A549 (cell line): ENCODE data around the gene PTMS. TPM values are rescaled to one million over a fixed set of nuclear protein-coding genes. Genes with fewer than 3 reads are reported as not detected.

Source experiments
- ATAC-seq, 2 experiments: fragments of 200-7000 bp in 1 of 2; fragments of >200 bp in 1 of 2; cut with Nextera tagmentation in 1 of 2; cut with Tn5 transposase in 1 of 2; 3 replicates each; pipeline versions ENCODE4 v1.8.0 to v1.9.1; 2018 to 2020; ENCODE audit warnings: mild to moderate bottlenecking in 1 of 2, moderate library complexity in 1 of 2
- CTCF ChIA-PET: fragments of 300-600 bp; sonication (Branson Sonifier 250); formaldehyde crosslinking; extraction: SDS; loops from one replicate; lab custom pipeline; 2021; ENCODE audit warnings: antibody characterized with exemption, inconsistent platforms; lab: Yijun Ruan, JAX
- POLR2A ChIA-PET: fragments of 350-600 bp; formaldehyde crosslinking; extraction: SDS; loops from one replicate; lab custom pipeline; 2021; ENCODE audit warnings: antibody characterized with exemption, inconsistent platforms; lab: Yijun Ruan, JAX
- DNase-seq, 2 experiments: peaks; one replicate each; pipeline versions ENCODE4 v3.0.0 to v3.0.0-alpha.2; 2011 to 2016; ENCODE audit warnings: low read depth in 1 of 2, low spot score in 1 of 2
- FAIRE-seq: peaks from 2 replicates; lab custom pipeline; 2011; peaks lifted over from hg19 to GRCh38; lab: Jason Lieb, UNC
- H3K27ac ChIP-seq, 2 experiments: fragments of >200 bp; sonication (Bioruptor Twin); formaldehyde crosslinking; 3 replicates each; pipeline ENCODE4 v1.5.1; 2016 to 2017
- H3K4me1 ChIP-seq: fragments of >200 bp; sonication (Bioruptor Twin); formaldehyde crosslinking; 3 replicates; pipeline ENCODE4 v1.6.1; 2016
- H3K4me2 ChIP-seq: fragments of >200 bp; sonication (Bioruptor Twin); formaldehyde crosslinking; 3 replicates; pipeline ENCODE4 v1.6.1; 2016
- H3K4me3 ChIP-seq: fragments of >200 bp; sonication (Bioruptor Twin); formaldehyde crosslinking; 3 replicates; pipeline ENCODE4 v1.5.1; 2016
- H3K9me3 ChIP-seq: fragments of >200 bp; sonication (Bioruptor Twin); formaldehyde crosslinking; 3 replicates; pipeline ENCODE4 v1.6.1; 2016
- CBX8 ChIP-seq: fragments of 200-600 bp; sonication (generic); IDR thresholded peaks from 2 replicates; pipeline ENCODE4 v1.6.1; 2016
- CEBPB ChIP-seq, 2 experiments: fragments of >200 bp in 1 of 2; sonication (Bioruptor Twin) in 1 of 2; formaldehyde crosslinking in 1 of 2; IDR thresholded peaks; 2 replicates each; pipeline ENCODE4 v1.6.1; 2012 to 2016
- EP300 ChIP-seq, 2 experiments: fragments of >200 bp; sonication (Bioruptor Twin); formaldehyde crosslinking; IDR thresholded peaks; 2 replicates in 1 of 2; 3 replicates in 1 of 2; pipeline ENCODE4 v1.6.1; 2016 to 2017
- FOSL2 ChIP-seq, 2 experiments: fragments of 450-650 bp in 1 of 2; fragments of >200 bp in 1 of 2; sonication (Bioruptor Twin) in 1 of 2; formaldehyde crosslinking; IDR thresholded peaks; 2 replicates each; pipeline versions ENCODE4 v1.5.0 to v1.6.1; 2016 to 2020; ENCODE audit warnings: mild to moderate bottlenecking in 1 of 2, moderate library complexity in 1 of 2
- GATA3 ChIP-seq: IDR thresholded peaks from 2 replicates; pipeline ENCODE4 v1.6.1; 2012; ENCODE audit warnings: borderline replicate concordance
- KDM5A ChIP-seq: fragments of 200-600 bp; sonication (generic); IDR thresholded peaks from 2 replicates; pipeline ENCODE4 v1.6.1; 2016; ENCODE audit warnings: antibody characterized with exemption, mild to moderate bottlenecking
- MAFK ChIP-seq: fragments of 450-650 bp; IDR thresholded peaks from 2 replicates; pipeline ENCODE4 v1.6.1; 2014; ENCODE audit not compliant: partially characterized antibody
- MYC ChIP-seq: IDR thresholded peaks from 2 replicates; pipeline ENCODE4 v1.6.1; 2012; ENCODE audit warnings: mild to moderate bottlenecking, inconsistent platforms, low read length, improper control_type of control experiment, borderline replicate concordance
- PHF8 ChIP-seq: fragments of 200-600 bp; sonication (generic); IDR thresholded peaks from 2 replicates; pipeline ENCODE4 v1.6.1; 2016; ENCODE audit warnings: low read depth, mild to moderate bottlenecking, antibody characterized with exemption, moderate library complexity, borderline replicate concordance
- POLR2A ChIP-seq: IDR thresholded peaks from 2 replicates; pipeline ENCODE4 v1.6.1; 2012; ENCODE audit warnings: mild to moderate bottlenecking, low read length
- RFX5 ChIP-seq: fragments of 450-650 bp; IDR thresholded peaks from 2 replicates; pipeline ENCODE4 v1.7.1; 2014; ENCODE audit warnings: antibody characterized with exemption, mild to moderate bottlenecking, moderate library complexity
- RNF2 ChIP-seq: fragments of 200-600 bp; sonication (generic); IDR thresholded peaks from 2 replicates; pipeline ENCODE4 v1.6.1; 2016; ENCODE audit warnings: low read depth, mild to moderate bottlenecking, antibody characterized with exemption, moderate library complexity, borderline replicate concordance
- WGBS: methylation state at CpG from one replicate; pipeline ENCODE4 v1.1.6; 2017; ENCODE audit errors: missing lambda C conversion rate; 5-methylcytosine and 5-hydroxymethylcytosine counted together
- polyA plus RNA-seq, 4 experiments: library from polyadenylated mRNA; depleted of rRNA in 3 of 4; stranded (reverse); fragments of >200 nt; fragmentation: RNase III in 1 of 4; extraction: RNeasy Plus Mini Kit Qiagen cat#74134 plus additional on column Dnase treatment in 1 of 4; gene quantifications; 2 replicates in 3 of 4; 3 replicates in 1 of 4; pipeline ENCODE4 v1.2.3, GENCODE V29; 2011 to 2017
- TF ChIP-seq, protein P1 (sequence below): IDR thresholded peaks from 2 replicates; pipeline ENCODE4 v1.6.1; 2012
- TF ChIP-seq, protein P2 (sequence below): fragments of >200 bp; sonication (Bioruptor Twin); formaldehyde crosslinking; IDR thresholded peaks from 3 replicates; pipeline ENCODE4 v1.5.1; 2016
- TF ChIP-seq, protein P3 (sequence below): fragments of >200 bp; sonication (Bioruptor Twin); formaldehyde crosslinking; IDR thresholded peaks from 3 replicates; pipeline ENCODE4 v1.6.1; 2016
- TF ChIP-seq, protein P4 (sequence below): fragments of >200 bp; sonication (Bioruptor Twin); formaldehyde crosslinking; IDR thresholded peaks from 2 replicates; pipeline ENCODE4 v1.6.1; 2016

Gene PTMS
- polyA plus RNA-seq, 2 of the 4 experiments (the other 2 are of a cell fraction), result 391 to 1,195 TPM

DNA sequence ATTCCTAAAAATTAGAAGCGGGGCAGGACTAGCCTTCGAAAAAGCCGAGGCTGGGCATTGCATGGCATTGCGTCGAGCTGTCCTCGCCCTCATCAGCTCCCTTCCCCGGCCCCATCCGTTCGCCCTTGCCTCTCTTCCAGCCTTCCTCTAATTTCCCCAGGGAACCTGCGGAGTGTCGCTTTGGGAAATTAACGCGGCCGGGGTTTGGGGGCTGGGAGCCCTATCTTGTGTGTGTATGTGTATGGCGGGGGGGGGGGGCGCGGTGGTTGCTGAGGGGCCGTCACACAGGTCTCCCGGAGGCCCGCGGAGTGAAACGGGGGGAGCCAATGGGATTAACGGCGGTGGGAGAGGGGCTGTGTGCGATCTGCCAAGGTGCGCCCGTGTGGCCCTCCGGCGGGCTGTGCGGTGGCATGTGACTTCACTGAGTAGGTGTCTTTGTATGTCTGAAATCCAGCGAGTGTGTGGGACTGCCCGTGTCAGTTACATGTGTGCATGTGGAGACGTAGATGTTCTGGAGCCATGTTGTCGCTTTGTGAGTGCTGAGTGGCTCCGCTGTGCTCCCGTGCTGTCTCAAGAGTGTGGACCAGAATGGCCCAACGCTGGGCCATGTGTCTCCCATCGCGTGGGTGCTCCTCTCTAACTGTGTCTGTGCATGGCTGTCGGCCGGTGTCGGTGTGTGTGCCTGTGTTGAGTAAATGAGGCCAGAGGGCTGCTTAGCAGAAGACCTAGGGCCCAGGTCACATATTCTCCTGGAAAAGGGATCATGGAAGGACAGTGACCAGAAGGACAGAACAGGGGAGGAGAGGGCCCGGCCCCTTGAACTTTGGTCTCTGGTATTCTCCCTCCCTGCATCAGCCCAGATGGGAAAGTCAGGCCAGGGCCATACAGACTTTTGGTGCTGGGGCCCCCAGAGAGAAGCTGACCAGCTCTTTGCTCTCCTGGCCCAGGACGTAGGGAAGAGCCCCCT is 1.5 kb downstream of the PTMS start:
- Histone ChIP-seq H3K4me2 (peak overlapping the region; percentile 86), H3K9me3 (no peaks in the 10 kb centered on the region), H3K4me1 (peaks cover 69% of the 10 kb centered on the region), H3K27ac (peak overlapping the region; percentile 94 to 99), H3K4me3 (peak overlapping the region; percentile 97)
- DNase-seq (no peak), ATAC-seq (no peak), FAIRE-seq (no peak)
- 6% methylated on average over 35 of the region's 44 CpGs for WGBS
- CTCF ChIA-PET, result interaction anchor here (0.6 to 26.0 kb wide), 24 partner anchors 7 to 194 kb away, joined by 3 to 670 read pairs (median 6); partner anchors contain the start of genes CD4, CDCA3, COPS7A and MLF2
- TF ChIP-seq, protein P1, sequence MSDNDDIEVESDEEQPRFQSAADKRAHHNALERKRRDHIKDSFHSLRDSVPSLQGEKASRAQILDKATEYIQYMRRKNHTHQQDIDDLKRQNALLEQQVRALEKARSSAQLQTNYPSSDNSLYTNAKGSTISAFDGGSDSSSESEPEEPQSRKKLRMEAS, result peak; percentile 54; the same call in 1 of the 2 replicates
- TF ChIP-seq MAFK, result no peak
- POLR2A ChIA-PET, result interaction anchor here (0.6 to 5.1 kb wide), 11 partner anchors 7 to 140 kb away, joined by 3 to 118 read pairs (median 13); partner anchors contain the start of genes CDCA3, COPS7A, MLF2 and TPI1

DNA sequence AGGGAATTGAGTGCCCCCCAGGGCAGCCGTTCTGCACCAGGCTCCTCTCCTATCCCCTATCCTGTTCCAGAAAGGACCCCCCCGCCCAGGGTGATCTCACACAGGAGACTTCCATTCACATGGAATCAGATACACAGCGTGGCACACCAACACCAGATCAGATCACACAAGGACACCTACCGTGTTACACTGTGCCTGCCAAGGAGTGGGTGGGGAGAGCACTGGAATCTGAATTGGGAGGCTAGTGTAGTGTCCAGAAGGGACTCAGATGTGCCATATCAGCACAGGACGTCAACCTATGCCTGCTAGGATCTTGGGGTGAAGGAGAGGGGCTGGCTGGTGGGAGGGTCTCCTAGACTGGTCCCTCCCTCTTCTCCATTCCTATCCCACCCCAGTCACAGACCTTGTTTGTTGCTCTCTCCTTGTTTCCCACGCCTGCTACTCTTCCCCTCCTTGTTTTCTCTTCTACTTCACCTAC is 2.3 kb downstream of the PTMS start:
- no peak for DNase-seq
- Histone ChIP-seq H3K4me2 (peak overlapping the region; percentile 86), H3K4me1 (peaks cover 60% of the 10 kb centered on the region), H3K4me3 (peak overlapping the region; percentile 97), H3K9me3 (no peaks in the 10 kb centered on the region), H3K27ac (peak overlapping the region; percentile 94 to 99; a peak in 5 of 6 replicates)
- WGBS, result 37% methylated on average over 6 of the region's 6 CpGs
- ChIA-PET CTCF (interaction anchor here (1.1 to 26.0 kb wide), 6 partner anchors 11 to 74 kb away, joined by 3 to 670 read pairs (median 47); partner anchors contain the start of genes CD4 and MLF2), POLR2A (interaction anchor here (5.1 kb wide), 1 partner anchor 15 kb away, joined by 118 read pairs; the partner anchor contains the start of gene MLF2)
- TF ChIP-seq, protein P2, sequence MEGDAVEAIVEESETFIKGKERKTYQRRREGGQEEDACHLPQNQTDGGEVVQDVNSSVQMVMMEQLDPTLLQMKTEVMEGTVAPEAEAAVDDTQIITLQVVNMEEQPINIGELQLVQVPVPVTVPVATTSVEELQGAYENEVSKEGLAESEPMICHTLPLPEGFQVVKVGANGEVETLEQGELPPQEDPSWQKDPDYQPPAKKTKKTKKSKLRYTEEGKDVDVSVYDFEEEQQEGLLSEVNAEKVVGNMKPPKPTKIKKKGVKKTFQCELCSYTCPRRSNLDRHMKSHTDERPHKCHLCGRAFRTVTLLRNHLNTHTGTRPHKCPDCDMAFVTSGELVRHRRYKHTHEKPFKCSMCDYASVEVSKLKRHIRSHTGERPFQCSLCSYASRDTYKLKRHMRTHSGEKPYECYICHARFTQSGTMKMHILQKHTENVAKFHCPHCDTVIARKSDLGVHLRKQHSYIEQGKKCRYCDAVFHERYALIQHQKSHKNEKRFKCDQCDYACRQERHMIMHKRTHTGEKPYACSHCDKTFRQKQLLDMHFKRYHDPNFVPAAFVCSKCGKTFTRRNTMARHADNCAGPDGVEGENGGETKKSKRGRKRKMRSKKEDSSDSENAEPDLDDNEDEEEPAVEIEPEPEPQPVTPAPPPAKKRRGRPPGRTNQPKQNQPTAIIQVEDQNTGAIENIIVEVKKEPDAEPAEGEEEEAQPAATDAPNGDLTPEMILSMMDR, result no peak
- TF ChIP-seq, protein P3, sequence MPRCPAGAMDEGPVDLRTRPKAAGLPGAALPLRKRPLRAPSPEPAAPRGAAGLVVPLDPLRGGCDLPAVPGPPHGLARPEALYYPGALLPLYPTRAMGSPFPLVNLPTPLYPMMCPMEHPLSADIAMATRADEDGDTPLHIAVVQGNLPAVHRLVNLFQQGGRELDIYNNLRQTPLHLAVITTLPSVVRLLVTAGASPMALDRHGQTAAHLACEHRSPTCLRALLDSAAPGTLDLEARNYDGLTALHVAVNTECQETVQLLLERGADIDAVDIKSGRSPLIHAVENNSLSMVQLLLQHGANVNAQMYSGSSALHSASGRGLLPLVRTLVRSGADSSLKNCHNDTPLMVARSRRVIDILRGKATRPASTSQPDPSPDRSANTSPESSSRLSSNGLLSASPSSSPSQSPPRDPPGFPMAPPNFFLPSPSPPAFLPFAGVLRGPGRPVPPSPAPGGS, result no peak
- TF ChIP-seq CBX8 (no peak), EP300 (IDR thresholded peaks at IDR 0.05) (no peak), PHF8 (no peak)
- ATAC-seq, result no peak
- FAIRE-seq, result no peak

DNA sequence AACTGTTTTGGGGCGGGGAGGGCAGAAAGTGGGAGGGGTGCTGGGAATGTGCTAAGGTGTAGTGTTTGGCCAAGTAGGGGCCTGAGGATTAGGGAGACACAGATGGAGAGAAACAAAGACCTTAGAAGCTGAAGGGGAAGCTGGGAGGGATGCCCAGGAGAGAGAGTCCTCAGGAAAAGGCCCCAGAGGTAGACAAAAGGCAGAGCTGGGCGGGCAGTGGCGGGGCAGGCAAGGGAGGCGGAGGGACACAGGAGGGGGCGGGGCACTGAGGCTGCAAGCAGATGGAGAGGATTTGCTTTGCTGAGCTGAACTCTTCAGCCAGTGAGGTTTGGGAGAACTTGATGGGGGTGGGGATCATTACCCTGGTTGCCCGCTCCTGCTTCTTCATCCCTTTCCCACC is 2.8 kb downstream of the PTMS start:
- peaks cover 55% of the 10 kb centered on the region for H3K4me1 ChIP-seq
- H3K4me3 ChIP-seq, result peak overlapping the region; percentile 97; the same call in 2 of the 3 replicates
- no peaks in the 10 kb centered on the region for H3K9me3 ChIP-seq
- H3K27ac ChIP-seq, result peak overlapping the region; percentile 94 to 99; a peak in 3 of 6 replicates
- FAIRE-seq, result no peak
- no peak for TF ChIP-seq RFX5
- TF ChIP-seq POLR2A, result no peak
- TF ChIP-seq CEBPB (IDR thresholded peaks at IDR 0.05), result no peak
- no peak for TF ChIP-seq RNF2
- TF ChIP-seq FOSL2 (IDR thresholded peaks at IDR 0.05), result no peak
- no peak for TF ChIP-seq FOSL2 (CRISPR knock-in tag; IDR thresholded peaks at IDR 0.05)
- TF ChIP-seq KDM5A, result no peak
- no peak for TF ChIP-seq MYC
- no peak for TF ChIP-seq GATA3
- TF ChIP-seq, protein P4, sequence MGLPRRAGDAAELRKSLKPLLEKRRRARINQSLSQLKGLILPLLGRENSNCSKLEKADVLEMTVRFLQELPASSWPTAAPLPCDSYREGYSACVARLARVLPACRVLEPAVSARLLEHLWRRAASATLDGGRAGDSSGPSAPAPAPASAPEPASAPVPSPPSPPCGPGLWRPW, result no peak
- TF ChIP-seq, all 56 proteins: peak for 0
- peak overlapping the region; percentile 86 for H3K4me2 ChIP-seq
- POLR2A ChIA-PET, result interaction anchor here (5.1 kb wide), 1 partner anchor 15 kb away, joined by 118 read pairs; the partner anchor contains the start of gene MLF2
- ATAC-seq (no peak), DNase-seq (peak in 1 of 2 experiments; percentile 54)
- WGBS, result 54% methylated on average over 6 of the region's 6 CpGs
- CTCF ChIA-PET, result interaction anchor here (1.7 to 26.0 kb wide), 5 partner anchors 11 to 73 kb away, joined by 3 to 670 read pairs (median 50); partner anchors contain the start of genes CD4 and MLF2
